Esophagus muscularis mucosa (tissue), 4 donors: ENCODE results near the gene GLT8D2. TPM values are rescaled to one million over a fixed set of nuclear protein-coding genes. Genes with fewer than 3 reads are reported as not detected.

ENCODE experiments used
- DNase-seq: peaks from one replicate; pipeline ENCODE4 v3.0.0-alpha.2; 2017; ENCODE audit errors: extremely low spot score
- H3K27ac ChIP-seq, 4 donors: fragments of 200-600 bp; sonication (generic); replicated peaks in 1 of 4; 1 replicate in 3 of 4; 2 replicates in 1 of 4; pipeline ENCODE4 v1.5.1; 2016 to 2019; ENCODE audit warnings: mild to moderate bottlenecking in 1 of 4
- H3K27me3 ChIP-seq, 4 donors: fragments of 200-600 bp; sonication (generic); one replicate each; pipeline versions ENCODE4 v1.5.1 to v1.6.0; 2016 to 2019
- H3K36me3 ChIP-seq, 4 donors: fragments of 200-600 bp; sonication (generic); one replicate each; pipeline ENCODE4 v1.5.1; 2016 to 2019
- H3K4me1 ChIP-seq, 4 donors: fragments of 200-600 bp; sonication (generic); one replicate each; pipeline ENCODE4 v1.5.1; 2016 to 2019
- H3K4me3 ChIP-seq, 4 donors: fragments of 200-600 bp; sonication (generic); 1 replicate in 2 of 4; 2 replicates in 2 of 4; pipeline ENCODE4 v1.5.1; 2016 to 2019; ENCODE audit warnings: mild to moderate bottlenecking in 4 of 4, moderate library complexity in 1 of 4
- H3K9me3 ChIP-seq, 4 donors: fragments of 200-600 bp; sonication (generic); 1 replicate in 3 of 4; 2 replicates in 1 of 4; pipeline ENCODE4 v1.5.1; 2016 to 2019
- CTCF ChIP-seq, 3 experiments: fragments of 200-600 bp in 2 of 3; fragments of 450-650 bp in 1 of 3; sonication (generic) in 2 of 3; IDR thresholded peaks; one replicate each; pipeline ENCODE4 v1.5.1; 2017 to 2019; ENCODE audit warnings: antibody characterized with exemption in 3 of 3, mild to moderate bottlenecking in 2 of 3, moderate library complexity in 1 of 3
- EP300 ChIP-seq: sonication (generic); formaldehyde crosslinking; IDR thresholded peaks from one replicate; pipeline ENCODE4 v1.6.1; 2017; ENCODE audit warnings: antibody characterized with exemption
- POLR2A ChIP-seq: fragments of 450-650 bp; IDR thresholded peaks from one replicate; pipeline ENCODE4 v1.6.1; 2017; ENCODE audit warnings: antibody characterized with exemption, moderate library complexity, mild to moderate bottlenecking, low read depth
- POLR2AphosphoS5 ChIP-seq, 2 donors: sonication (generic); formaldehyde crosslinking; IDR thresholded peaks; one replicate each; pipeline ENCODE4 v1.6.1; 2017; ENCODE audit warnings: antibody characterized with exemption in 2 of 2
- WGBS: methylation state at CpG from one replicate; pipeline ENCODE4 v1.1.5; 2018; 5-methylcytosine and 5-hydroxymethylcytosine counted together
- intact Hi-C: fragments of 100-400 bp; cut with DNase I; formaldehyde crosslinking; loops from one replicate; pipeline ENCODE4 v1.15.1; 2023
- total RNA-seq, 4 donors: library from RNA; depleted of rRNA; stranded (reverse); fragments of >200 nt; gene quantifications; one replicate each; pipeline versions ENCODE4 v1.1.0 to v1.2.1, GENCODE V29; 2016

The GLT8D2 gene
- total RNA-seq, 4 donors from 2014 or later = 7.1 to 13.6 (median 11.0) TPM

DNA sequence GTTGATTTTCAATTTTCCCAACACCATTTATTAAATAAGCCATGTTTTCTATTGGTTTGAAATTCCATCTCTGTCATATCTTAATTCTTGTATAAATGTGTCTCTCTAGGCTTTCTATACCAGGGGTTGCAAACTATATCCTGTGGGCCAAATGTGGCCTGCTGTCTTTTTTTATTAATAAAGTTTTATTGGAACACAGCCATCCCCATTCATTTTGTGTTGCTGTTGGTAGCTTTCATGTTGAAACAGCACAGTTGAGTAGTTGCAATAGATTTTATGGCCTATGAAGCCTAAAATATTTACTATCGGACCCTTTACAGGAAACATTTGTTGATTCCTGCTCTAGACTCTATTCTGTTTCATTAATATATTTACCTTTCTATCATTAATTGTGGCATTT lies 23.7 kb upstream of the GLT8D2 start:
- TF ChIP-seq POLR2A (no peak), POLR2AphosphoS5 (IDR thresholded peaks at IDR 0.05) (no peak), CTCF (IDR thresholded peaks at IDR 0.05) (no peak), EP300 (no peak)
- no peak overlapping the region for H3K4me3 ChIP-seq
- no peak for DNase-seq
- no peaks in the 10 kb centered on the region for H3K27me3 ChIP-seq
- H3K4me1 ChIP-seq = peaks cover 0 to 18% (median 11%) of the 10 kb centered on the region in 4 donors
- WGBS = 100% methylated on average over 1 of the region's 1 CpG
- no peaks in the 10 kb centered on the region for H3K9me3 ChIP-seq
- peaks cover 17 to 50% (median 39%) of the 10 kb centered on the region in 4 donors for H3K36me3 ChIP-seq
- H3K27ac ChIP-seq = no peak overlapping the region
- intact Hi-C loops = no loop called here

DNA sequence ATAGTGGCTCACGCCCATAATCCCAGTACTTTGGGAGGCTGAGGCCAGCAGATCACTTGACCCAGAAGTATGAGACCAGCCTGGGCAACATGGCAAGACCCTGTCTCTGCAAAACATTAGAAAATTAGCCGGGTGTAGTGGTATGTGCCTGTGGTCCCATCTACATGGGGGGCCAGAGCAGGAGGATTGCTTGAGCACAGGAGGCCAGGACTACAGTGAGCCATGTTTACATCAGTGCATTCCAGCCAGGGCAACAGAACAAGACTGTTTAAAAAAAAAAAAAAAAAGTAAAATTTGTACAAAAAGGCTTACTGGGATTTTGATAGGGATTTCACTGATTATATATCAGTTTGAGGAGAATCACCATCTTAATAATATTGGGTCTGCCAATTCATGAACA lies 22.1 kb upstream of the GLT8D2 start:
- no peak for DNase-seq
- no peaks in the 10 kb centered on the region for H3K9me3 ChIP-seq
- 75% methylated on average over 2 of the region's 2 CpGs for WGBS
- H3K4me3 ChIP-seq = no peak overlapping the region
- peaks cover 0 to 34% (median 22%) of the 10 kb centered on the region in 4 donors for H3K4me1 ChIP-seq
- no peaks in the 10 kb centered on the region for H3K27me3 ChIP-seq
- H3K27ac ChIP-seq = no peak overlapping the region
- H3K36me3 ChIP-seq = peaks cover 21 to 60% (median 44%) of the 10 kb centered on the region in 4 donors
- no peak for TF ChIP-seq POLR2A
- TF ChIP-seq EP300 = no peak
- TF ChIP-seq CTCF (IDR thresholded peaks at IDR 0.05) = no peak
- no peak for TF ChIP-seq POLR2AphosphoS5 (IDR thresholded peaks at IDR 0.05)
- intact Hi-C loops = no loop called here

- Histone ChIP-seq H3K27me3 (no peaks in the 10 kb centered on the region), H3K36me3 (peaks cover 11 to 34% (median 20%) of the 10 kb centered on the region in 4 donors), H3K4me1 (peaks cover 12 to 48% (median 44%) of the 10 kb centered on the region in 4 donors), H3K4me3 (peak overlapping the region; percentile 96 to 97 (median 96)), H3K27ac (peak overlapping the region; percentile 89 to 92 (median 91)), H3K9me3 (no peaks in the 10 kb centered on the region)
- 0% methylated on average over 14 of the region's 41 CpGs for WGBS
- intact Hi-C loops = loop anchor here (5.0 kb wide), 1 partner anchor 98 kb away; the partner anchor contains the start of gene TDG
- DNase-seq = no peak
- TF ChIP-seq POLR2AphosphoS5 (IDR thresholded peaks at IDR 0.05) (no peak), EP300 (no peak), CTCF (IDR thresholded peaks at IDR 0.05) (no peak), POLR2A (no peak)
Measured at GRCh38 chr12:104064842-104065427, 14.9 kb upstream of the GLT8D2 start.

DNA sequence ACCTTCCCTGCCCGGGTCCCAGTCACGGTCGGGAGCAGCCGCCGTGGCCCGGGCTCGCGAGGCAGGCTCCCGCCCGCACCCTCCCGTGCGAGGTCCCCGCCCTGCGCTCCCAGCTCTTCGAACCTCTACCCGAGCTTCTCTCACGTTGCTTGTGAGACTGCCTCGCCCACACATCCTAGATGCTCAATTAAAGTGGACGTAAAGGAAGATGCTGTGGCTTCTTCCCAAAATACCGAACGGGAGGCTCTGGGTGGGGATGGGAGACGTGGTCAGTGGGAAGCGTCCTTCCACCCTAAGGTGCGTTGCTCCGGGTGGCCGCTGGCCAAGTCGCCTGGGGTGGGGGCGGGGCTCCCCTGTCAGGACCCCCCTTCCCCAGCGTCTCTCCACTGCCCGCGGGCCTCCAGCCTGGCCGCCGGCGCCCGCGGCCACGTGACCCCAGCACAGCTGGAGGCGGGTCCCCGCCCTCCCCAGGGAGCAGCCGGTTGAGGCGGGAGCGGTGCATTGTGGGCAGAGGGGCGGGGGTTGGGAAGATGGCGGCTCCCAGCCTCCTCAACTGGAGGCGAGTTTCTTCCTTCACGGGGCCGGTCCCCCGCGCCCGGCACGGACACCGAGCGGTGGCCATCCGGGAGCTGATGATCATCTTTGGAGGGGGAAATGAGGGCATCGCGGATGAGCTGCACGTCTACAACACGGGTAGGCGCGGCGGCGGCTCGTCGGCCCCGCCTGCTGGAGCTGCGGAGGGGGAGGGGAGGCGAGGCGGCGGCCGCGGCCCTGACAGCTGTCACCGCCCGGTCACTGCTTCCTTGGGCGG lies 14.2 kb upstream of the GLT8D2 start, which contains the start of gene HCFC2:
TSS of gene HCFC2 (plus strand) at position 501 of the 811 bp plus-strand sequence. CDS start at position 531, 30 bp downstream.
- 0% methylated on average over 10 of the region's 74 CpGs for WGBS
- no peak for TF ChIP-seq EP300
- peak; percentile 41 for TF ChIP-seq POLR2A
- TF ChIP-seq POLR2AphosphoS5 (IDR thresholded peaks at IDR 0.05) = peak; percentile 88 to 91
- H3K4me1 ChIP-seq = peaks cover 12 to 46% (median 44%) of the 10 kb centered on the region in 4 donors
- intact Hi-C loops = loop anchor here (5.0 kb wide), 1 partner anchor 97 kb away; the partner anchor contains the start of gene TDG
- peak within 1 kb of the TSS; percentile 96 to 97 (median 96) for H3K4me3 ChIP-seq
- DNase-seq = peak; percentile 97
- peaks cover 9 to 27% (median 19%) of the 10 kb centered on the region in 4 donors for H3K36me3 ChIP-seq
- no peaks in the 10 kb centered on the region for H3K27me3 ChIP-seq
- H3K9me3 ChIP-seq = no peaks in the 10 kb centered on the region
- H3K27ac ChIP-seq = peak within 1 kb of the TSS; percentile 89 to 92 (median 91)

- DNase-seq = no peak
- Histone ChIP-seq H3K36me3 (peaks cover 3 to 21% (median 13%) of the 10 kb centered on the region in 4 donors), H3K27me3 (no peaks in the 10 kb centered on the region), H3K4me3 (peak overlapping the region; percentile 96 to 97 (median 96)), H3K4me1 (peaks cover 12 to 45% (median 42%) of the 10 kb centered on the region in 4 donors), H3K9me3 (no peaks in the 10 kb centered on the region), H3K27ac (peak overlapping the region; percentile 89 to 92 (median 91))
- intact Hi-C loops = loop anchor here (5.0 kb wide), 1 partner anchor 96 kb away; the partner anchor contains the start of gene TDG
- TF ChIP-seq EP300 (no peak), POLR2A (no peak), CTCF (IDR thresholded peaks at IDR 0.05) (no peak), POLR2AphosphoS5 (IDR thresholded peaks at IDR 0.05) (no peak)
- 4% methylated on average over 4 of the region's 7 CpGs for WGBS
Measured at GRCh38 chr12:104063712-104064030, 13.7 kb upstream of the GLT8D2 start.
